ENCODE data around the gene CEP70. TPM values are rescaled to one million over a fixed set of nuclear protein-coding genes. Genes with fewer than 3 reads are reported as not detected.

The CEP70 gene
- total and polyA plus RNA-seq, 10 of the 15 experiments (the other 5 are each of a cell fraction or from before 2014, with no cell fraction given): 1.4 to 9.3 (median 2.2) TPM

DNA sequence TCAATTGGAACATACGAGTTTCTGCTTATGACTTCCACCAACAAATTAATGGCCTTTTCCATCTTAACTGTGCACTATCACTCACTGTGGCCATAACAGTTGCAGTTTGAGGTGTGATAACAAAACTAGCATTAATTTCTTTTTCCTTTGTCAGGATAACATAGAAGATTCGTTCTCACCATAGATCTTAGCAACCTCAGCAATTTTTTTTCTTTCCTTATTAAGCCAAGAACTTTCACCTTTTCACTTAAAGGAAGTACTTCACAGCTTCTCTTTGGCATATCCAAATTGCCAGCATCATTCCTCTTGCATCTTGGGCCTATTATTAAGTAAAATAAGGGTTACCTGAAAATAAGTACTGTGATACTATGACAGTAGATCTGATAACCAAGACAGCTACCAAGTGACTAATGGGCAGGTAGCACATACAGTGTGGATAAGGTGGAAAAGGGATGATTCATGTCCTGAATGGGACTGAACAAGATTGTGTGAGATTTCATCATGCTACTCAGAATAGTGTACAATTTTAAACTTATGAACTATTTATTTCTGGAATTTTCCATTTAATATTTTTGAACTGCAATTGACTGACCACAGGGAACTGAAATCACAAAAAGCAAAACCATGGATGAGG, 46.6 kb downstream of the CEP70 start:
- Histone ChIP-seq H3K27ac (ENCODE audit: control insufficient read depth, insufficient read depth) (no peak overlapping the region), H3K4me3 (no peak overlapping the region), H3K36me3 (ENCODE audit: control insufficient read depth in 2 of 2, insufficient read depth in 2 of 2, low read length in 1 of 2) (no peaks in the 10 kb centered on the region), H3K27me3 (replicated peaks in 1 of 2; ENCODE audit: control insufficient read depth in 2 of 2, insufficient read depth in 2 of 2, low read length in 1 of 2) (no peaks in the 10 kb centered on the region), H3K4me2 (ENCODE audit: control insufficient read depth, insufficient read depth) (no peak overlapping the region), H3K4me1 (ENCODE audit: control insufficient read depth, insufficient read depth, low read length) (no peaks in the 10 kb centered on the region), H2AFZ (ENCODE audit: control insufficient read depth, low read depth, low read length) (no peak overlapping the region), H3K9me3 (replicated peaks; ENCODE audit: control insufficient read depth, insufficient read depth, low read length) (peaks cover 5% of the 10 kb centered on the region; the same call in 2 of the 3 replicates), H4K20me1 (ENCODE audit: control insufficient read depth, insufficient read depth) (no peaks in the 10 kb centered on the region), H3K9ac (ENCODE audit: control insufficient read depth, insufficient read depth, low read length) (no peak overlapping the region), H3K79me2 (ENCODE audit: control insufficient read depth, insufficient read depth, low read length) (no peaks in the 10 kb centered on the region)
- in situ Hi-C loops (cut with MboI) (no loop called here), intact Hi-C loops (cut with micrococcal nuclease; ENCODE audit: unreplicated experiment) (no loop called here)
- ChIA-PET RAD21 (ENCODE audit: unreplicated experiment) (no interaction called here), POLR2A (no interaction called here), SMC1A (ENCODE audit: uncharacterized antibody, unreplicated experiment) (no interaction called here), CTCF (no interaction called here)
- FAIRE-seq: no peak
- 10% methylated on average over 2 of the region's 2 CpGs for WGBS (ENCODE audit: insufficient coverage, insufficient replicate concordance, low lambda C conversion rate, missing lambda C conversion rate)
- DNase-seq (ENCODE audit: low read depth, low spot score): no peak
- TF ChIP-seq KLF5 (IDR thresholded peaks at IDR 0.05; ENCODE audit: partially characterized antibody) (no peak), NR2F1 (conservative IDR thresholded peaks at IDR 0.05) (no peak), MEF2A (IDR thresholded peaks at IDR 0.05; ENCODE audit: insufficient read depth, low read depth, low read length) (no peak), WRNIP1 (IDR thresholded peaks at IDR 0.05; ENCODE audit: borderline replicate concordance, low read depth, low read length) (no peak)
- TF ChIP-seq, protein P1, sequence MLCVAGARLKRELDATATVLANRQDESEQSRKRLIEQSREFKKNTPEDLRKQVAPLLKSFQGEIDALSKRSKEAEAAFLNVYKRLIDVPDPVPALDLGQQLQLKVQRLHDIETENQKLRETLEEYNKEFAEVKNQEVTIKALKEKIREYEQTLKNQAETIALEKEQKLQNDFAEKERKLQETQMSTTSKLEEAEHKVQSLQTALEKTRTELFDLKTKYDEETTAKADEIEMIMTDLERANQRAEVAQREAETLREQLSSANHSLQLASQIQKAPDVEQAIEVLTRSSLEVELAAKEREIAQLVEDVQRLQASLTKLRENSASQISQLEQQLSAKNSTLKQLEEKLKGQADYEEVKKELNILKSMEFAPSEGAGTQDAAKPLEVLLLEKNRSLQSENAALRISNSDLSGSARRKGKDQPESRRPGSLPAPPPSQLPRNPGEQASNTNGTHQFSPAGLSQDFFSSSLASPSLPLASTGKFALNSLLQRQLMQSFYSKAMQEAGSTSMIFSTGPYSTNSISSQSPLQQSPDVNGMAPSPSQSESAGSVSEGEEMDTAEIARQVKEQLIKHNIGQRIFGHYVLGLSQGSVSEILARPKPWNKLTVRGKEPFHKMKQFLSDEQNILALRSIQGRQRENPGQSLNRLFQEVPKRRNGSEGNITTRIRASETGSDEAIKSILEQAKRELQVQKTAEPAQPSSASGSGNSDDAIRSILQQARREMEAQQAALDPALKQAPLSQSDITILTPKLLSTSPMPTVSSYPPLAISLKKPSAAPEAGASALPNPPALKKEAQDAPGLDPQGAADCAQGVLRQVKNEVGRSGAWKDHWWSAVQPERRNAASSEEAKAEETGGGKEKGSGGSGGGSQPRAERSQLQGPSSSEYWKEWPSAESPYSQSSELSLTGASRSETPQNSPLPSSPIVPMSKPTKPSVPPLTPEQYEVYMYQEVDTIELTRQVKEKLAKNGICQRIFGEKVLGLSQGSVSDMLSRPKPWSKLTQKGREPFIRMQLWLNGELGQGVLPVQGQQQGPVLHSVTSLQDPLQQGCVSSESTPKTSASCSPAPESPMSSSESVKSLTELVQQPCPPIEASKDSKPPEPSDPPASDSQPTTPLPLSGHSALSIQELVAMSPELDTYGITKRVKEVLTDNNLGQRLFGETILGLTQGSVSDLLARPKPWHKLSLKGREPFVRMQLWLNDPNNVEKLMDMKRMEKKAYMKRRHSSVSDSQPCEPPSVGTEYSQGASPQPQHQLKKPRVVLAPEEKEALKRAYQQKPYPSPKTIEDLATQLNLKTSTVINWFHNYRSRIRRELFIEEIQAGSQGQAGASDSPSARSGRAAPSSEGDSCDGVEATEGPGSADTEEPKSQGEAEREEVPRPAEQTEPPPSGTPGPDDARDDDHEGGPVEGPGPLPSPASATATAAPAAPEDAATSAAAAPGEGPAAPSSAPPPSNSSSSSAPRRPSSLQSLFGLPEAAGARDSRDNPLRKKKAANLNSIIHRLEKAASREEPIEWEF (IDR thresholded peaks at IDR 0.05; ENCODE audit: insufficient replicate concordance, low read depth, low read length): no peak
- no TSS peak for BruUV-seq (replicated peaks)
- ATAC-seq: no peak

All from GM12878 (cell line).